ENCODE data around the gene GDF7.

The GDF7 gene

GRCh38 chr2:20724500-20725053, 57.6 kb downstream of the GDF7 start:
- in situ Hi-C loops (cut with MboI; ENCODE audit: low sequenced_read_pairs) = no loop called here

GRCh38 chr2:20725782-20726181, 58.8 kb downstream of the GDF7 start:
- in situ Hi-C loops (cut with MboI; ENCODE audit: low sequenced_read_pairs) = no loop called here

GRCh38 chr2:20726913-20727312, 60.0 kb downstream of the GDF7 start:
- in situ Hi-C loops (cut with MboI; ENCODE audit: low sequenced_read_pairs) = no loop called here

DNA sequence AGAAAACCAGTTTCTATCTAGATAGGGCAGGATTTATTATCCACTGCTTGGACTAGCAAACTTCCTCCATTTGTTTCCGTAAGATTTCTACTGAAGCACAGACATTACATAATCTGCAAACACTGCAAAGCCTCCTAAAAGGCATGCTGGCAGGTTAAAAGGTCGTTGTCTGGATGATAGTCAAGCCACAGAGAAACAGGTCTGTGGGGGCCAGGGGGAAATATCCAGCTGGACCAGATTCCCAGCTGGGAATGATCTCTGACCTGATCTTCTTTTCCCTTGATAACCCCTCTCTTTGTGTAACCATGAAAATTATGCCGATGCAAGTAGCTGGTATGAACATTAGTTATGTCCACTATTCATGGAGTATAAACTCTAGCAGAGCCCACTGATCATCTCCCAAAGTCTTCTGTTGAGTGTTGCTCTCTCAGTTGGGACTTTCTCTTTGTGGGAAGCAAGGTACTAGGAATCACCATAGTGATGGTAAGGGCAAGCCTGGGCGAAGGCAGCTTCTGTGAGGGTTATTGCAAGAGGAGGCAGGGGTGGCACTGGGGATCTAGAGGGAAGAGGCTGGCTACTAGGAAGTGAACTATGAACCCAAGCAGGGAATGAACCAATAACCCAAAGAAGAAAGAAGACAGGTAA, 61.3 kb downstream of the GDF7 start:
- in situ Hi-C loops (cut with MboI; ENCODE audit: low sequenced_read_pairs) = no loop called here
